H9 (cell line): ENCODE results near the gene MAT2A. TPM values are rescaled to one million over a fixed set of nuclear protein-coding genes. Genes with fewer than 3 reads are reported as not detected.

Experiments
- DNase-seq: peaks from one replicate; pipeline ENCODE4 v3.0.0-alpha.2; 2017
- H2AFZ ChIP-seq: one replicate; pipeline ENCODE4 v1.6.1; 2013; ENCODE audit warnings: mild to moderate bottlenecking, low read length, control low read depth, moderate library complexity
- H2AK5ac ChIP-seq: 2 replicates; pipeline ENCODE4 v1.6.1; 2013; ENCODE audit warnings: low read length, control low read depth, mixed read lengths; ENCODE audit not compliant: insufficient read length
- H2BK120ac ChIP-seq: one replicate; pipeline ENCODE4 v1.6.1; 2013; ENCODE audit warnings: low read depth, mild to moderate bottlenecking, low read length, control low read depth, inconsistent platforms; ENCODE audit not compliant: poor library complexity, severe bottlenecking
- H2BK12ac ChIP-seq: 2 replicates; pipeline ENCODE4 v1.6.1; 2013; ENCODE audit warnings: low read length, control low read depth, mixed read lengths, low read depth; ENCODE audit not compliant: insufficient read length
- H2BK15ac ChIP-seq: 2 replicates; pipeline ENCODE4 v1.6.1; 2013; ENCODE audit warnings: low read depth, low read length, control low read depth
- H2BK20ac ChIP-seq: one replicate; pipeline ENCODE4 v1.6.1; 2013; ENCODE audit warnings: low read depth, mild to moderate bottlenecking, low read length, control low read depth, inconsistent platforms; ENCODE audit not compliant: poor library complexity, severe bottlenecking
- H2BK5ac ChIP-seq: 2 replicates; pipeline ENCODE4 v1.6.1; 2013; ENCODE audit warnings: low read length, control low read depth, mixed read lengths; ENCODE audit not compliant: insufficient read length
- H3K14ac ChIP-seq: 2 replicates; pipeline ENCODE4 v1.6.1; 2013; ENCODE audit warnings: low read length, control low read depth; ENCODE audit not compliant: insufficient read depth
- H3K18ac ChIP-seq: 2 replicates; pipeline ENCODE4 v1.6.1; 2013; ENCODE audit warnings: low read depth, mild to moderate bottlenecking, mixed read lengths, low read length, control low read depth; ENCODE audit not compliant: insufficient read length
- H3K23ac ChIP-seq: 2 replicates; pipeline ENCODE4 v1.6.1; 2013; ENCODE audit warnings: low read length, control low read depth, mixed read lengths, low read depth; ENCODE audit not compliant: insufficient read length
- H3K23me2 ChIP-seq: 2 replicates; pipeline ENCODE4 v1.6.1; 2013; ENCODE audit warnings: low read depth, mild to moderate bottlenecking, mixed read lengths, low read length, control low read depth; ENCODE audit not compliant: insufficient read length, poor library complexity, severe bottlenecking
- H3K27ac ChIP-seq: 2 replicates; pipeline ENCODE4 v1.5.1; 2013; ENCODE audit warnings: low read length, control low read depth, mixed read lengths, low read depth; ENCODE audit not compliant: insufficient read length
- H3K27me3 ChIP-seq: 2 replicates; pipeline ENCODE4 v1.6.1; 2013; ENCODE audit warnings: low read length, control low read depth, inconsistent platforms; ENCODE audit not compliant: insufficient read depth
- H3K4ac ChIP-seq: 2 replicates; pipeline ENCODE4 v1.6.1; 2013; ENCODE audit warnings: low read depth, mild to moderate bottlenecking, control low read depth, inconsistent platforms, low read length, moderate library complexity
- H3K4me1 ChIP-seq: 2 replicates; pipeline ENCODE4 v1.6.1; 2013; ENCODE audit warnings: low read length, control low read depth, inconsistent platforms; ENCODE audit not compliant: insufficient read depth
- H3K4me2 ChIP-seq: 2 replicates; pipeline ENCODE4 v1.6.1; 2013; ENCODE audit warnings: low read length, control low read depth, mixed read lengths; ENCODE audit not compliant: insufficient read length, insufficient read depth
- H3K56ac ChIP-seq: 2 replicates; pipeline ENCODE4 v1.6.1; 2013; ENCODE audit warnings: low read depth, mild to moderate bottlenecking, mixed read lengths, low read length, control low read depth; ENCODE audit not compliant: insufficient read length
- H3K79me1 ChIP-seq: 2 replicates; pipeline ENCODE4 v1.6.1; 2013; ENCODE audit warnings: low read depth, mild to moderate bottlenecking, moderate library complexity, low read length, control low read depth, inconsistent platforms; ENCODE audit not compliant: insufficient read depth, poor library complexity, severe bottlenecking
- H3K79me2 ChIP-seq: 2 replicates; pipeline ENCODE4 v1.6.1; 2013; ENCODE audit warnings: low read length, control low read depth, inconsistent platforms; ENCODE audit not compliant: insufficient read depth
- H3K9ac ChIP-seq: 2 replicates; pipeline ENCODE4 v1.6.1; 2013; ENCODE audit warnings: low read length, control low read depth, mixed read lengths; ENCODE audit not compliant: insufficient read length; ENCODE audit errors: extremely low read depth
- H3K9me3 ChIP-seq: one replicate; pipeline ENCODE4 v1.6.1; 2013; ENCODE audit warnings: low read depth, low read length, inconsistent platforms; ENCODE audit not compliant: control insufficient read depth
- H3T11ph ChIP-seq: one replicate; pipeline ENCODE4 v1.6.1; 2013; ENCODE audit warnings: mild to moderate bottlenecking, low read length, control low read depth, inconsistent platforms
- H4K20me1 ChIP-seq: one replicate; pipeline ENCODE4 v1.6.1; 2013; ENCODE audit not compliant: control insufficient read depth, insufficient read length, insufficient read depth
- H4K5ac ChIP-seq: 2 replicates; pipeline ENCODE4 v1.6.1; 2013; ENCODE audit warnings: low read depth, mild to moderate bottlenecking, mixed read lengths, low read length, control low read depth; ENCODE audit not compliant: insufficient read length
- H4K8ac ChIP-seq: replicated peaks from 2 replicates; pipeline ENCODE4 v1.6.1; 2013; ENCODE audit warnings: low read length, control low read depth, mixed read lengths, low read depth; ENCODE audit not compliant: insufficient read length
- H4K91ac ChIP-seq: 2 replicates; pipeline ENCODE4 v1.6.1; 2013; ENCODE audit warnings: low read depth, mild to moderate bottlenecking, moderate library complexity, mixed read lengths, low read length, control low read depth; ENCODE audit not compliant: insufficient read length
- H3K27ac Mint-ChIP-seq, 3 experiments: 2 replicates in 2 of 3; 3 replicates in 1 of 3; pipeline ENCODE4 v1.8.0; 2020 to 2021; ENCODE audit warnings: mixed read lengths in 3 of 3, mild to moderate bottlenecking in 1 of 3, moderate library complexity in 1 of 3
- H3K27me3 Mint-ChIP-seq: 2 replicates; pipeline ENCODE4 v1.8.0; 2021; ENCODE audit warnings: low read depth, mild to moderate bottlenecking, moderate library complexity, mixed read lengths
- H3K36me3 Mint-ChIP-seq, 3 experiments: 2 replicates in 2 of 3; 3 replicates in 1 of 3; pipeline ENCODE4 v1.8.0; 2020 to 2021; ENCODE audit warnings: low read depth in 3 of 3, mixed read lengths in 3 of 3; ENCODE audit not compliant: insufficient read depth in 1 of 3
- H3K4me1 Mint-ChIP-seq, 2 experiments: 2 replicates each; pipeline ENCODE4 v1.8.0; 2020; ENCODE audit warnings: mixed read lengths in 2 of 2
- H3K4me3 Mint-ChIP-seq, 2 experiments: 2 replicates in 1 of 2; 3 replicates in 1 of 2; pipeline ENCODE4 v1.8.0; 2020 to 2021; ENCODE audit warnings: mild to moderate bottlenecking in 2 of 2, mixed read lengths in 2 of 2, moderate library complexity in 1 of 2
- H3K9me3 Mint-ChIP-seq, 2 experiments: 2 replicates in 1 of 2; 3 replicates in 1 of 2; pipeline ENCODE4 v1.8.0; 2020; ENCODE audit warnings: mild to moderate bottlenecking in 2 of 2, mixed read lengths in 2 of 2, moderate library complexity in 1 of 2
- CTCF ChIP-seq: fragments of 200-600 bp; sonication (generic); conservative IDR thresholded peaks from 3 replicates; pipeline ENCODE4 v1.8.0; 2021; ENCODE audit warnings: antibody characterized with exemption, mild to moderate bottlenecking
- WGBS: extraction: QIAGEN DNeasy Blood & Tissue Kit; methylation state at CpG from one replicate; pipeline ENCODE4 v1.1.7; 2013; ENCODE audit warnings: missing lambda C conversion rate, low lambda C conversion rate, mixed read lengths; ENCODE audit not compliant: insufficient read length; ENCODE audit errors: extremely low coverage; 5-methylcytosine and 5-hydroxymethylcytosine counted together
- total RNA-seq: library from RNA; stranded (reverse); gene quantifications from 2 replicates; pipeline ENCODE4 v1.2.1, GENCODE V29; 2021

The MAT2A gene
- total RNA-seq, 1 experiment from 2014 or later, result 459 TPM

GRCh38 chr2:85560812-85561279 is 21.9 kb downstream of the MAT2A start:
- TF ChIP-seq CTCF, result no peak
- peaks cover 7 to 12% (median 10%) of the 10 kb centered on the region in 3 experiments for H3K36me3 Mint-ChIP-seq

More at GRCh38 chr2:85560812-85561279, 21.9 kb downstream of the MAT2A start:
- no peak overlapping the region for H4K8ac ChIP-seq
- no peak overlapping the region for H3K56ac ChIP-seq
- H3K27ac Mint-ChIP-seq, result peak overlapping the region; percentile 94 to 96 (median 96)
- no peak overlapping the region for H4K91ac ChIP-seq
- peak overlapping the region; percentile 56 for H3K9ac ChIP-seq
- peak overlapping the region; percentile 91 to 97 for H3K4me3 Mint-ChIP-seq
- no peak overlapping the region for H2BK20ac ChIP-seq
- H3K18ac ChIP-seq, result no peak overlapping the region
- H3K4me1 Mint-ChIP-seq, result peaks cover 12 to 13% of the 10 kb centered on the region in 2 experiments; a peak in 3 of 4 replicates
- no peaks in the 10 kb centered on the region for H3K9me3 ChIP-seq
- WGBS, result no CpG with 5 or more reads among the region's 14 CpGs
- H2AK5ac ChIP-seq, result no peak overlapping the region
- H3K4me2 ChIP-seq, result peak overlapping the region; percentile 22
- peaks cover 5% of the 10 kb centered on the region; the same call in 1 of the 2 replicates for H3K79me2 ChIP-seq
- DNase-seq, result no peak
- no peaks in the 10 kb centered on the region for H3K9me3 Mint-ChIP-seq
- H4K5ac ChIP-seq, result no peak overlapping the region
- no peaks in the 10 kb centered on the region for H4K20me1 ChIP-seq
- no peaks in the 10 kb centered on the region for H3K23me2 ChIP-seq
- no peak overlapping the region for H2AFZ ChIP-seq
- H2BK12ac ChIP-seq, result no peak overlapping the region
- no peak overlapping the region for H3T11ph ChIP-seq
- no peaks in the 10 kb centered on the region for H3K4me1 ChIP-seq
- H3K23ac ChIP-seq, result no peak overlapping the region
- no peak overlapping the region for H2BK120ac ChIP-seq
- H3K4ac ChIP-seq, result no peak overlapping the region
- H3K79me1 ChIP-seq, result no peaks in the 10 kb centered on the region
- peaks cover 14% of the 10 kb centered on the region for H3K27me3 Mint-ChIP-seq
- H2BK15ac ChIP-seq, result no peak overlapping the region
- no peak overlapping the region for H2BK5ac ChIP-seq
- H3K14ac ChIP-seq, result no peak overlapping the region
- no peak overlapping the region for H3K27ac ChIP-seq
- H3K27me3 ChIP-seq, result no peaks in the 10 kb centered on the region
